PC-9 (cell line): ENCODE measurements around the gene PKD2L1. TPM values are rescaled to one million over a fixed set of nuclear protein-coding genes. Genes with fewer than 3 reads are reported as not detected.

Experiments used
- BruUV-seq: library from RNA; stranded (reverse); fragments of 400-500 nt; replicated peaks from 2 replicates; lab custom pipeline; 2021; lab: Mats Ljungman, UMichigan
- CTCF ChIA-PET: fragments of 300-600 bp; sonication (Branson Sonifier 250); formaldehyde crosslinking; loops from one replicate; lab custom pipeline; 2022; ENCODE audit warnings: antibody characterized with exemption; lab: Charles Lee
- POLR2A ChIA-PET: fragments of 300-600 bp; sonication (Branson Sonifier 250); formaldehyde crosslinking; loops from one replicate; lab custom pipeline; 2022; ENCODE audit warnings: antibody characterized with exemption; ENCODE audit not compliant: unreplicated experiment; lab: Charles Lee
- DNase-seq, 2 experiments: peaks; one replicate each; pipeline versions ENCODE4 v3.0.0 to v3.0.0-alpha.2; 2015 to 2022; ENCODE audit warnings: mixed read lengths in 1 of 2
- H2AFZ ChIP-seq: fragments of 200-600 bp; sonication (generic); 2 replicates; pipeline ENCODE4 v1.8.1; 2017; ENCODE audit warnings: antibody characterized with exemption
- H3F3A ChIP-seq: fragments of 200-600 bp; sonication (generic); 2 replicates; pipeline ENCODE4 v1.8.1; 2017; ENCODE audit warnings: antibody characterized with exemption, mild to moderate bottlenecking, low read depth; ENCODE audit not compliant: insufficient read depth
- H3K27ac ChIP-seq: fragments of 200-600 bp; sonication (generic); 2 replicates; pipeline ENCODE4 v1.6.1; 2016; ENCODE audit warnings: mixed run types
- H3K27me3 ChIP-seq: fragments of 200-600 bp; sonication (generic); 2 replicates; pipeline ENCODE4 v1.6.1; 2016; ENCODE audit warnings: low read depth, mixed run types; ENCODE audit not compliant: insufficient read depth
- H3K36me3 ChIP-seq: fragments of 200-600 bp; sonication (generic); 2 replicates; pipeline ENCODE4 v1.6.1; 2016; ENCODE audit warnings: low read depth, mixed run types
- H3K4me1 ChIP-seq: fragments of 200-600 bp; sonication (generic); replicated peaks from 2 replicates; pipeline ENCODE4 v1.6.1; 2016; ENCODE audit warnings: mixed run types; ENCODE audit not compliant: insufficient read depth
- H3K4me2 ChIP-seq: fragments of 200-600 bp; sonication (generic); 2 replicates; pipeline ENCODE4 v1.6.1; 2017; ENCODE audit warnings: mixed run types
- H3K4me3 ChIP-seq: fragments of 200-600 bp; sonication (generic); 2 replicates; pipeline ENCODE4 v1.6.1; 2016; ENCODE audit warnings: mixed run types
- H3K79me2 ChIP-seq: fragments of 200-600 bp; sonication (generic); 2 replicates; pipeline ENCODE4 v1.6.1; 2017; ENCODE audit warnings: low read depth, mixed run types
- H3K9me2 ChIP-seq: fragments of 200-600 bp; sonication (generic); 2 replicates; pipeline ENCODE4 v1.8.1; 2017; ENCODE audit warnings: mild to moderate bottlenecking; ENCODE audit not compliant: insufficient read depth
- H3K9me3 ChIP-seq: fragments of 200-600 bp; sonication (generic); 2 replicates; pipeline ENCODE4 v1.8.1; 2016; ENCODE audit warnings: low read depth; ENCODE audit not compliant: insufficient read depth
- H4K20me1 ChIP-seq: fragments of 200-600 bp; sonication (generic); 2 replicates; pipeline ENCODE4 v1.8.1; 2017; ENCODE audit not compliant: insufficient read depth
- CTCF ChIP-seq: fragments of 200-600 bp; sonication (generic); conservative IDR thresholded peaks from 2 replicates; pipeline ENCODE4 v1.6.1; 2017; ENCODE audit warnings: mixed run types, antibody characterized with exemption, mild to moderate bottlenecking, moderate library complexity
- EZH2 ChIP-seq: fragments of 200-600 bp; sonication (generic); IDR thresholded peaks from 2 replicates; pipeline ENCODE4 v1.8.0; 2017; ENCODE audit warnings: antibody characterized with exemption, low read depth
- intact Hi-C: fragments of 100-400 bp; cut with micrococcal nuclease; formaldehyde crosslinking; loops from one replicate; pipeline ENCODE4 v1.10.0; 2022; ENCODE audit not compliant: unreplicated experiment
- total RNA-seq: library from RNA; stranded (reverse); gene quantifications from 2 replicates; pipeline ENCODE4 v1.2.3, GENCODE V29; 2021

Gene PKD2L1
- total RNA-seq, 1 experiment from 2014 or later: not detected

DNA sequence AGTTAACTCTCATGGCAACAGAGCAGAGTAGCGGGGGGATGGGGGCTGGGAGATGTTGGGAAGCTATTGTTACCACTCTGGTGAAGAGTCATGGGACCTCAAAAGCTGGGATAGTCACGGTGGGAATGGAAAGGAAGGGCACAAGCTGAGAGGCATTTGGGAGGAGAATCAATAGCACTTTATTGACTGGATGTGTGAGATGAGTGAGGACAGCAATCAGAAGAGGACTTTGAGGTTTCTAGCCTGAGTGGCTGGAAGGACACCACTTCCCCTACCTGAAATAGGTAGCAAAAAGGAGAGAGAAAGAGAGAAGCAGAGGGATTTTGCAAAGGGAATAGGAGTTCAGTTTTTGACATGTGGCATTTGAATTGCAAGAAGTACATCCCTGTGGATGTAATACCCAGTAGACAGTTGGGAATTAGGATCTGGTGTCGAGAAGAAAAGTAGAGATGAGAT is 44.2 kb upstream of the PKD2L1 start:
- TF ChIP-seq CTCF (no peak), EZH2 (no peak)
- Histone ChIP-seq H3K27me3 (no peaks in the 10 kb centered on the region), H3K36me3 (no peaks in the 10 kb centered on the region), H3K4me1 (peaks cover 53% of the 10 kb centered on the region), H3K4me2 (peak overlapping the region; percentile 96), H3K9me3 (no peaks in the 10 kb centered on the region), H3F3A (peaks cover 58% of the 10 kb centered on the region), H2AFZ (no peak overlapping the region), H4K20me1 (no peaks in the 10 kb centered on the region), H3K27ac (peak overlapping the region; percentile 100), H3K9me2 (no peaks in the 10 kb centered on the region), H3K4me3 (peak overlapping the region; percentile 62), H3K79me2 (peaks cover 26% of the 10 kb centered on the region)
- TSS peak; percentile 71 for BruUV-seq
- CTCF ChIA-PET: interaction anchor here (1.6 kb wide), 1 partner anchor 29 kb away, joined by 13 read pairs; no protein-coding TSS in a partner anchor
- intact Hi-C loops: loop anchor here (2.0 to 5.0 kb wide), 2 partner anchors 37 to 59 kb away; no protein-coding TSS in a partner anchor
- POLR2A ChIA-PET: interaction anchor here (0.5 to 2.0 kb wide), 3 partner anchors 10 to 142 kb away, joined by 6 to 132 read pairs (median 9); partner anchors contain the start of gene SCD
- DNase-seq: no peak

GRCh38 chr10:100373298-100374199 is 43.5 kb upstream of the PKD2L1 start:
- no TSS peak for BruUV-seq
- intact Hi-C loops: loop anchor here (1.0 to 5.0 kb wide), 3 partner anchors 27 to 59 kb away; no protein-coding TSS in a partner anchor
- Histone ChIP-seq H3K9me2 (no peaks in the 10 kb centered on the region), H3F3A (peaks cover 63% of the 10 kb centered on the region), H3K4me3 (peak overlapping the region; percentile 88), H3K79me2 (peaks cover 26% of the 10 kb centered on the region), H3K9me3 (no peaks in the 10 kb centered on the region), H4K20me1 (no peaks in the 10 kb centered on the region), H3K4me2 (peak overlapping the region; percentile 96), H3K4me1 (peaks cover 59% of the 10 kb centered on the region), H3K27me3 (no peaks in the 10 kb centered on the region), H2AFZ (peak overlapping the region; percentile 72; the same call in 1 of the 2 replicates), H3K27ac (peak overlapping the region; percentile 100), H3K36me3 (no peaks in the 10 kb centered on the region)
- TF ChIP-seq EZH2 (no peak), CTCF (no peak)
- ChIA-PET CTCF (interaction anchor here (0.5 to 1.6 kb wide), 3 partner anchors 28 to 31 kb away, joined by 3 to 13 read pairs (median 5); no protein-coding TSS in a partner anchor), POLR2A (interaction anchor here (0.5 to 2.0 kb wide), 8 partner anchors 9 to 994 kb away, joined by 4 to 132 read pairs (median 8); partner anchors contain the start of genes HIF1AN and SCD)
- DNase-seq: peak; percentile 95 to 98
